GM21737 (cell line): ENCODE data around the gene UCN2.
A peak's percentile ranks its signal among the peaks of the same experiment; 100 is the strongest.

Source experiments
- ATAC-seq: cut with Tn5 transposase; IDR thresholded peaks from one replicate; pipeline ENCODE4 v1.9.1; 2021; ENCODE audit warnings: mild to moderate bottlenecking, moderate library complexity; ENCODE audit not compliant: unreplicated experiment

UCN2 gene, protein sequence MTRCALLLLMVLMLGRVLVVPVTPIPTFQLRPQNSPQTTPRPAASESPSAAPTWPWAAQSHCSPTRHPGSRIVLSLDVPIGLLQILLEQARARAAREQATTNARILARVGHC

GRCh38 chr3:48563382-48563918 is at the start of gene UCN2:
Gene UCN2, minus strand, starts transcription at chr3:48563781. Its CDS starts 657 bp downstream, at chr3:48563124.
- ATAC-seq, result no peak

DNA sequence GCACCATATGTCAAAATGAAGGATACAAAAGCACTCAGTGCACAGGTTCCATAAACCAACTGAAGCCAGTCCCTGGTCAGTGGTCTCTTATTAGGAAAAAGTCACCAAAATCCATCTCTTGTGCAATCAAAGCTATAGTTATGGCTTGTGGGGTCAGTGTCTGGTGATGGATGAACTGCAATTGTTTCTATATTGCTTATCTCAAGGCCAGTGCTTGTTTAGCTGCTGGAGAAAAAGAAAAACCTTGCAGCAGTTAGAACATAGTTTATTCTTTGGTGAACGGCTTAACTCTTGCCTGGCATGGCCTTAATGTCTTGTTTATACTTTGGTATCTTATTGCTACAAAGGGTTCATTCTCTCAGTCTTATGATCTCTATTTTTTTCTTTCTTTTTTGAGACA is 48.7 kb upstream of the UCN2 start:
- ATAC-seq, result no peak

- peak; percentile 95 for ATAC-seq
These were observed 45.8 kb upstream of the UCN2 start, which contains the start of gene UQCRC1 for GRCh38 chr3:48609088-48610005. Gene UQCRC1, minus strand, starts transcription at chr3:48609646. Its CDS starts 26 bp downstream, at chr3:48609620.

GRCh38 chr3:48607519-48607918 is 43.9 kb upstream of the UCN2 start:
- no peak for ATAC-seq

DNA sequence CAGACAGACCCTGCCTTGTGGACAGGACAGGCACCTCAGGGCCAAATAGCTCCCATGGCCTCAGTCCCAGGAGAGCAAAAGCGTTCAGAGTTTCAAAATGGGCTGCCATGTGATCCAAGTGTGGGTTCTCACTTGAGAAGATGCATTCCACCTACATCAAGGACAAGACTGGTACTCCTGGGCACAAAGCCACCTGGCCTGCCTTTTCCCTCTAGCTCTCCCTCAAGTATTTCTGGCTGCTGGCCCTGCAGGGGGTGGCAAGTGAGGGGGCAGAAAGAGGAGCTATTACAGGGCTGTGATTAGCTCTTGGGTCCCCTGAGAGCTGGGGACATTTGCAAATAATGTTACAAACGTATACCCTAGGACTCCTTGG is 38.0 kb upstream of the UCN2 start:
- no peak for ATAC-seq

GRCh38 chr3:48600711-48601621 is 37.4 kb upstream of the UCN2 start:
- ATAC-seq, result no peak

DNA sequence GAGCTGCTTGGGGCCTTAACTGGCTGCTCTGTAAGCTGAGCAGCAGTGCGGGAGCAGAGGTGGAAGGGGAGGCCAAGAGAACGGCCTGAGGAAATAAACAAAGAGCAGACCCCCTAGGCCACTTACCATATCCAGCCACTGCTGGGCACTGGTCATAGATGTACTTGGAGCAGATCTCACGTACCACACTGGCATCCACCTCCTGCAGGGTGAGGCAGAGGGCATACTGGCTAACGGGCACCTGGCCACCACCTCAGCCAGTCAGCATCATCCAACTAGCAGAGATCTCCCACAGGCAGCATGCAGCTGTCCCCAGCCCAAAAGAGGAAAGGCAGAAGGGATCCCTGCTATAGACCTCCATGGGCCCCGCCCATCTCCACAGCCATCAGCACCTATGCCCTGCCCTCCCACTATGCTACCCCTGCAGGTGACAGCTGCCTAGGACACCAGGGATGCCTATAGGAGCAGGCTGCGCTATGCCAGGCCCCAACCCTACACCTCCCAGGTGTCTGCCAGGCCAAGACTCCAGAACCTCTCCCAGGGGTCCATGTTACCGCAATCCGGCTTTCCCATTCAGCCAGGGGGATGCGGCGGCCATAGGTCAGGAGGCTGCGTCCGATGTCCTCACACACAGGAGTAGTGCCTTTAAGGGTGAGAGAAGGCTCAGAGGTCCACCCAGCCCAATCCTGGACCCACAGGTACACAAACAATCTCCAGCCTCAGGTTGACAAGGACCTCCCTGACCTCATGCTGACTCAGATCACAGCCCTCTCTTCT is 36.1 kb upstream of the UCN2 start:
- ATAC-seq, result no peak

DNA sequence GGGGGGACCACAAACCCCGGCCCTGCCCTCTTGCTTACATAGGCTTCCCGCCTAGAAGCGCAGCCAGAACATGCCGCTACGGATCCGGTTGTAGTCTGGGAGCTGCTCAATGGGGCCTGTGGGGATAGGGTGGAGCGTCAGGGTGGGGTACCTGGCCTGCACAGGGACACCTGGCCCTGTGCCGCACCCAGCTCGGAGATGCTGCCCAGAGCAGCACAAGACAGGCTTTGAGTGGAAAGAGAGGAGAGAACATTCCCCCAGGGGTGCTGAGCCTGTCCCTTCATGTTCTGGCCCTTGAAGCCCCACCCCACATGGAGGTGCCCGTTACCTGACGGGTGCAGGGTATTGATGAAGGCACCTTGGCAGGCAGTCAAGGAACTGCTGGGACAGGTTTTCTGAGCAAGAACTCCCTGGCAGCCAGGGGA is 35.5 kb upstream of the UCN2 start:
- no peak for ATAC-seq

DNA sequence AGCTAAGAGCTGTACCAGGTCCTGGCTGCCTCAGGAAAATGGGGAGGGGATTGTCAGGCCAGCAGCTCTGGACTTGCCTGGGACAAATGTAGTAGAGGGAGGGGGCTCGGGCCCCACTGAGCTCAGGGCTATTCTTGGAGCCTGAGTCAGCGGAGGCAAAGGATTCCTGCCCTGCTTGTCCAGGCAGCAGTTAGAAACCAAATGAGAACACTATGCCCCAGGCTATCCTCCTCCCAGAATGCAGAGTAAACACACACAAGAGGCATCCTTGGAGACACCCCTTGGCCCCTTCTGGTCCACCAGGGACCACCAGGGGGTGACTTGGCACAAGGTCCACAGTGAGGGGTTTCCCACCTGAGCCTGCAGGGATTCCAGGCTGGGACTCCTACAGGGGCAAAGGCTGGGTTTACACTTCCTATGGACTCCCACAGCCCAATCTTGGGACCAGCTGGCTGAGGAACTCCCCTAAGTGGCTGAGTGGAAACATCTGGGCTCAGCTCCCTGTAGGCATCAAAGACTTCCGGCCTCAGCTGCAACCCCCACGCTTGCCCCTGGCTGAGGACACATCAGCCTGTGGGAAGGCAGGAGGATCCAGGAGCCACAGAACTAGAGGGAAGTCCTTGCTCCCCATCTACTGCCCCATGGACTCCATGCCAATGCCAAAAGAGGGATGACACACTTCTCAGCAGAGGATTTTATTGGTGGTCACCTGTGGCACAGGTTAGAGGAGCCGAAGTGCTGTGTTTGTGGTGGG is 34.9 kb upstream of the UCN2 start:
- no peak for ATAC-seq

- ATAC-seq, result no peak
These were observed 33.8 kb upstream of the UCN2 start for GRCh38 chr3:48597408-48597800.

- ATAC-seq, result no peak
These were observed 33.3 kb upstream of the UCN2 start for GRCh38 chr3:48596676-48597407.

- ATAC-seq, result no peak
These were observed 32.6 kb upstream of the UCN2 start for GRCh38 chr3:48596157-48596556.

GRCh38 chr3:48595526-48596121 is 32.0 kb upstream of the UCN2 start:
- no peak for ATAC-seq

GRCh38 chr3:48595075-48595525 is 31.5 kb upstream of the UCN2 start, which contains the start of gene COL7A1:
Gene COL7A1, minus strand, starts transcription at chr3:48595329. Its CDS starts 170 bp downstream, at chr3:48595159.
- no peak for ATAC-seq

DNA sequence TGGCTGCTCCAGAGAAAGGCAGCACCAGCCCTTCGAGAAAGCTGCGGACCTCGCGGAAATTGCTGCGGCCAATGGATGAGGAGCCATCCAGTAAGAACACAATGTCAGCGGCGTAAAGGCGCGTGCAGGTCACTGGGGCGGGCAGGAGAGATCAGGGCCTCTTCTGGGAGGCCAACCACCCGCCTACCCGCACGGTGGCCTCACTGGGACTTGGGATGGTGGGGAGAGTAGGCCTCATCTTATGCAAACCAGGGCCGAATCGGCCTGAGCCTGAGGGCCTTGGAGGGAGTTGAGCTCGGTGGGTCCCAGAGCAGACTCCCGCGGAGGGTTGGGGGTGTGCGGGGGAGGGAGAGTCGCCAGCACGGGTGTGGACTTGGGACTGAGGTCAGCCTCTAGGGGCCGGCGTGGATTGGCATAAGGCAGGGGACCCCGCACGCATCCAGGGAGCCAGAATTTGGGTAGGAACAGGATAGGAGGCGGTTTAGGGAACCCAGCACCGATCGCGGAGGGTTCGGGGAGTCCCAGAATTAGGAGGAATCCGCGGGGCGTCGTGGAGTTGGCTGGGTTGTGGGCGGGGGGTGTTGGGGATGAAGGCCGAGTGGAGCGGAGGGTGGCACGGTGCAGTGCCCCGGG is 31.0 kb upstream of the UCN2 start:
- ATAC-seq, result no peak

GRCh38 chr3:48593337-48593736 is 29.8 kb upstream of the UCN2 start:
- ATAC-seq, result no peak

- no peak for ATAC-seq
These were observed 29.0 kb upstream of the UCN2 start for GRCh38 chr3:48592519-48593087.
